Vagina (tissue), 2 donors: Measurements from ENCODE around the gene GNAT2.

Source experiments
- POLR2AphosphoS5 ChIP-seq, 2 donors: sonication (generic); formaldehyde crosslinking; IDR thresholded peaks; one replicate each; pipeline ENCODE4 v1.9.0; 2017; ENCODE audit warnings: antibody characterized with exemption in 2 of 2, mild to moderate bottlenecking in 2 of 2, low read depth in 1 of 2; ENCODE audit not compliant: insufficient read depth in 1 of 2
- TF ChIP-seq, protein P1 (sequence below), 3 experiments: fragments of 450-650 bp in 2 of 3; fragments of 200-600 bp in 1 of 3; sonication (generic) in 1 of 3; IDR thresholded peaks; one replicate each; pipeline ENCODE4 v1.5.1; 2017 to 2019; ENCODE audit warnings: antibody characterized with exemption in 3 of 3, mild to moderate bottlenecking in 2 of 3, moderate library complexity in 2 of 3

DNA sequence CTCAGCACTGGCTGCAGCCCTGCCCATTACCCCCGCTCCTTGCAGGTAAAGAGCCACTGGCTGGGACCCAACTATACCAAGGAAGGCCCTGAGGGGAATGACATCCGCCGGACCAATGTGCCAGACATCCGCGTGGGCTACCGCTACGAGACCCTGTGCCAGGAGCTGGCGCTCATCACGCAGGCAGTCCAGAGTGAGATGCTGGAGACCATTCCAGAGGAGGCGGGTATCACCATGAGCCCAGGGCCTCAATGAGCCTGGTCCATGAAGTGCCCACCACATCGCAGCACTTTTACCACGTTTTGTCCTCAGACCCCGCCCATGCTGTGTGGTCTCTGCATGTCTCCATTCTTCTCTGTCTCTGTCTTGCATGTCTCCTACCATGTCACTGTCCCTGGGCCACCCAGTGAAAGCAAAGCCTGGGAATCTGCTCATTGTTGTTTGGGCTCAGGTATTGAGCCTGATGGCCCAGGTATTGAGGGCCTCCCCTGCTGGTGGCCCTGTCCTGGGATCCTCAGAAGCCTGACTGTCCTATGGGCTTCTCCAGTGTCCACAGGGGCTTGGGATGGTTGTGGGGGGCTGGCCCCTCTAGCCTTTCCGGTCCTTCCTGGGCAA, 11.6 kb upstream of the GNAT2 start:
- TF ChIP-seq, protein P1, sequence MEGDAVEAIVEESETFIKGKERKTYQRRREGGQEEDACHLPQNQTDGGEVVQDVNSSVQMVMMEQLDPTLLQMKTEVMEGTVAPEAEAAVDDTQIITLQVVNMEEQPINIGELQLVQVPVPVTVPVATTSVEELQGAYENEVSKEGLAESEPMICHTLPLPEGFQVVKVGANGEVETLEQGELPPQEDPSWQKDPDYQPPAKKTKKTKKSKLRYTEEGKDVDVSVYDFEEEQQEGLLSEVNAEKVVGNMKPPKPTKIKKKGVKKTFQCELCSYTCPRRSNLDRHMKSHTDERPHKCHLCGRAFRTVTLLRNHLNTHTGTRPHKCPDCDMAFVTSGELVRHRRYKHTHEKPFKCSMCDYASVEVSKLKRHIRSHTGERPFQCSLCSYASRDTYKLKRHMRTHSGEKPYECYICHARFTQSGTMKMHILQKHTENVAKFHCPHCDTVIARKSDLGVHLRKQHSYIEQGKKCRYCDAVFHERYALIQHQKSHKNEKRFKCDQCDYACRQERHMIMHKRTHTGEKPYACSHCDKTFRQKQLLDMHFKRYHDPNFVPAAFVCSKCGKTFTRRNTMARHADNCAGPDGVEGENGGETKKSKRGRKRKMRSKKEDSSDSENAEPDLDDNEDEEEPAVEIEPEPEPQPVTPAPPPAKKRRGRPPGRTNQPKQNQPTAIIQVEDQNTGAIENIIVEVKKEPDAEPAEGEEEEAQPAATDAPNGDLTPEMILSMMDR (IDR thresholded peaks at IDR 0.05): no peak
- no peak for TF ChIP-seq POLR2AphosphoS5 (IDR thresholded peaks at IDR 0.05; ENCODE audit: insufficient read depth in 1 of 2, low read depth in 1 of 2)
